HCEC 1CT (cell line): Measurements from ENCODE around the gene THUMPD3.

Experiments used
- DNase-seq: peaks from one replicate; pipeline ENCODE4 v3.0.0-alpha.2; 2017

THUMPD3 gene

DNA sequence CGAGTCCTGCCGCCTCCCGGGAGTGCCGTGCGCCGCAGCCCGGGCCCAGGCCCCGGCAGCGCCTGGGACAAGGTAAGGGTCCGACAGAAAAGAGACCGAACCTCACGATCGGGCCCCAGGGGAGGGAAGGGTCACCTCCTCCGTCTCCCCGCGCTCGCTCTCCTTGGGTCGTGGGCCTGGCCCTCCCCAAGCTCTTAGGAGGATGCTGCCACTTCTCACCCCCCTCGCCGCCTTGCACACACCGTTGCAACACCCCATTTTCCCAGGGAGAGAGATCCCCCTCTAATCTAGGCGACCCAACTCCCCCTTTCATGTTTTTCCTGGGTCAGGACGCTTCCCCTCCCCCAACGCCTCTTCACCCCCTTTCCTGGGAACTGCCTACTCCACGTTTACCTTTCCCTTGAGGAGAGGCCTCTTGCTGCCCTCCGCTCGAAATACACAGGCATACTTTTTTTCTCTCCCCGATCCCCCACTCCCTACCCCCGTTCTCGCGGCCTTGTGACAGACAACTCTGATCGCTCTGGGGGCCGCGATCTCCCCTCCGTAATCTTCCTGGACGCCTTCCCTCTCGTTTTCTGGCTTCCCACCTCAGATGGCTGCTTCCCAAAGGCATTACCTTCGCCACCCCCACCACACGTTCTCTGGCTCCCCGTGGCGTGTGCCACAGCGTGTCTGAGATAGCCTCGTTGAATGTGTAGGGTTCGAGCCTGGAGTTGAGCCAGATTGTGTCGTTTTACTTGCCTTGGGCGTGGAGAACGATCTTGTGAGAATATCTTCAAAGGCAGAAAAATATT lies 35.2 kb downstream of the THUMPD3 start:
- peak; percentile 33 for DNase-seq

DNA sequence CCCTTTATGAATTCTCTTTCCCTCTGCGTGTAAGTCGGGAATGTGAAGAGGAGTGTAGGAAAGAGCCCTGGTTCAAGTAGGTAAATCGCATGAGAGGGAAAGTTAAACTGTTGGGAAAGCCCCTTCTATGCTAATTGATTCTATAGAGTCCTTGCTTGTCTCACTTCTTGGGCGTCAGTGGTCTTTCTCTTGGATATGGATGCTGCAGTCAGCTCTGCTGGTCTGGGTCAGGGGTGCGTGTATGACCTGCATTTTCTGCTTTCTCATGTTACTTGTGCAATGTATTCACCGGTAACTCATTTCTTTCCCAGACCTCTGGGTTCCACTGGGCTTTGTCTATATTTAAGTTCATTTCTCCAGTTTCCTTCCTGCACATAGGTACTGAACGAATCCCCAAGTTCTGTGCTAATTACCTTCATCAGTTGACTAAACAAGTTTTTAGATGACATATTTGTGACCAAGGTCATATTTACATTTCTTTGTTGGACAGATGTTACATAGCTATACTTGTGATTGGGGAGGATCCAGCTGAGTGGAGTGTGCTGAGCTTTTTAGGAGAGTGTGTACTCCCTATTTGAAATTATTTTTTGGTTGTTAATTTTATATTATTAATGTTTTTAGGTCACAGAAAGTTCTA lies 36.0 kb downstream of the THUMPD3 start:
- DNase-seq = peak; percentile 41

DNA sequence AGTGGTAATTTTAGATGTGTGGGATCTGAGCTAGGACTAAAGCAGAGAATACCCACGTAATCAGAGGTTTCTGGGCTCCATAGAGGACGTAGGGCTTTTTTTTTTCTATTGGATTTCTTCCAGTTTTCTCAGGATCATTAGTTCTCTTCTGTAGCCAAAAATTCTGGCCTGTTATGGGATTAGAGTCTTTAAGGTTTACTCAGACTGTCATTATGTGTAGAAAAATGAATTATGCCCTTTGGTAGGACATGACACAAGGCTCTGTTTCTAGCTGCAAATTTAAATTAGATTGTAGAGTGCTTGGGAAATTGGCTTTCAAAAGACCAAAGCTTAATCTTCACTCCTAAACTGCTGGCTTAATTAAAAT lies 36.5 kb downstream of the THUMPD3 start:
- DNase-seq = no peak

DNA sequence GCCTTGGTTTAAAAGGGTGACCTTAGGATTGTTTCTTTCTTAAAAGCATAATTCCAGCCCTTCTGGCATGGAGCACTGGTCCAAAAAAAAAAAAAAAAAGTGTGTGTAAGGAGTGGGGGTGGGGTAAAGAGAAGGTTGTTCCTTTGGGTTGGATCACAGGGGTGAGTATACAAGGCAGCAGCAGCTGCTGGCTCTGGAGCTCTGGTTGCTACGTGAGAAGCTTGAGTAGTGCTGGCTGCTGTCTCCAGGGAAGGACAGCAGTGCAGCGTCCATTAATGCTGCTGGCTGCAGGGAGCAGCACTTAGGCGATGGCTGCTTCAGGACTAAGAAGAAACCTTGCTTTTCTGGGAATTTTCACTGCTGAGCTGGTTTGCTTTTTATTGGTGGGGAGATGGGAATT lies 36.9 kb downstream of the THUMPD3 start:
- peak; percentile 95 for DNase-seq

DNA sequence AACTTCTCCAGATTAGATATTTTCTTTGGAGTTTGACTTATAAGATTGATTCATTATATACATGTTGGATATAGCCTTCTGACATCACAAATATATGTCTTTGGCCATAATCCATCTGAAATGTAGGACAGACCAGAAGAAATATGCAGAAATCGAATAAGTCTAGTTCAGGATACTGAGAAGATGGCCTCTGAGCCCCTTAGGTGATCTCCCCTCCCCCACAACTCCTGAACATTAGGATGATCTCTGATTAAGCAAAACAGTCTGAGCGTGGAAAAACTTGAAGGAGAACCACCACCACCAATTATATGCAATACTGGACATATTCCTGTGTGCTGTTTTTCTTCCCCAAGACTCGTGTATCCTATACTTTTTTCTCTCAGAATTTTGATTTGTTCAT lies 37.8 kb downstream of the THUMPD3 start:
- DNase-seq = no peak

DNA sequence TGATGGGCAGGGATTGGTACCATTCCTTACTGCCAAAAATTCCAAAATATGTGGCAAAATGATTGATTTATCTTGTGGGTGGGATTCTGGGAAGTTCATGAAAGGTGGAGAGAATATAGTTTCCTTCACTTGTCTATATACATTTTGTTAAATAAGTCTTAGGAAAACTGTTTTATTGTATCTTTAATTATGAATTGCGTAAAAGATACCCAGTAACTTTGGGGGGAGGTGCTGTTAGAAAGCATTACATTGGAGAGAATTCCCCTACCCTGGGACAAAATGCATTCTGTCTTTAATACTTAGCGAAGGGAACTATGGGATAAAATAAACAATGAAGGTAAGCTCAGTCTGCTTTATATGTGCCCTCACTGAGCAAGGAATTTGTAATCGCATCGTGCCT lies 39.1 kb downstream of the THUMPD3 start:
- DNase-seq = no peak

DNA sequence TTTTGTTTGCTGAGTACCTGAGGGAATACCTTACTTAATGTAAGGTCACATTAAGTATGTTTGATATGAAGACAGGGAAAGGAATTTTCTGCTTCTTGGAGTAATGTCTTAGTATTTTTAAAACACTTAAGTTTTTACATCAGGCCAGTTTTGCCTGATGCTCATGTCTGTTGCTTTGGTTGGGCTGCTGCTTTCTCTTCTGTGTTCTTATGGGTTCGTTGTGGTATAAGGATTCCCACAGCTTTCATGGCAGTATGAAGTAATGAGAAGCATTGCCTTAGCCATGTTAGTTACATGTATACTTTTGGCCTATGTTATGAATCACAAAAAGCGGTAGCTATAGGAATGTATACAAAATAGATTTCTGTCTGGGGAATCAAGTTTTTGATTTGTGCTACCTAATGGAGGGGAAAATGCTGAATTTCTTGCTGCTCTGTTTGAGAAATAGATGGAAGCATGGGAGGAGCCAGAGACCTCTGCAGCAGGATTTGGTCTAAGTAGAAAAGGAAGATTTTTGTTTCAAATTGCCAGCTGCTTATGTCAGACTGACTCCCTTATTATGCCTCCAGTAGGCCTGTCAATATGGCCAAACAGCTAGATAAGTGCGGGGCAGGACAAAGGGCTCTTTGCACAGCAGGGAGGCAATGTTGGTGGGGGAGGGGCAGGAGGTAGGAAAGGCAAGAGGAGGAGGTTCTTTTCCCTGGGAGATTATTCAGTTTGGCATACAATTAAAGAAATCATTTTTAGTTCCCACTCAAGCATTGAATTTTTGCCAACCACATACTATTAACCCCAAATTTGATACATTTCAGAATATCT lies 39.8 kb downstream of the THUMPD3 start:
- no peak for DNase-seq

DNA sequence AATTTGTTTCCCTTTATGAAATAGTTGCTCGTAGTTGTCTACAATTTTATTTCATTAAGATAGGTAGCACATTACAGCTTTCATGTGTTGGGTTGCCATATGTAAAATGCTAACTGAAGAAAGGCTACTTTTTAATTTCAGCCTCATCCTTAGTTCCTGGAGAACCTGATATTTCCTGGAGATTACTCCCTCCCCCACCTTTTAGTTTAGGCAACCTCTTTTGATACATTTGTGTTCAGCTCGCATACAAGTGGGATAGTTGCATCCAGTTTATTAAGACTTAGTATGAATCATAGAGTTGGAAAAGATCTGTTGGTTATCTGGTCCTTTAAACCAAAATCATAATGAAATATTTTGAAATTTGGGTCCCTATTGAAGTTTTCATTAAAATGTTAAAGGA lies 40.6 kb downstream of the THUMPD3 start:
- DNase-seq = no peak

DNA sequence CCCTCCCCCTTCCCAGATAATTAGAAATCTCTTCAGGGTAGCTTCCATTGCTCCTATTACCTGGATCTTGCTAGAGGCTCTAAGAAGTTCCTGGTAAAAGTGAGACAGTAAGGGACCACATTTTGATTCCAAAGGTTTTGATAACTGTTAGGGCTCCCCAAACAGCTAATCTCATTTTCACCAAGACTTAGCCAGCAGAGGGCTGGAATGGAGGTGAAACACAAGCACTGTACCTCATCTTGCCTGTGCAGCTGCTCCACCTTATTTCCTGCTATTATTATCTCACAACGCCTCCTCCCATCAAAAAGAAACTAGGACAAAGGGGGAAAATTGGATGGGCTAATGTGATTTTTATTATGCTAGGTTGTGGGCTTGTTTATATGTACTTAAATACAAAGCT lies 41.8 kb downstream of the THUMPD3 start:
- DNase-seq = no peak

DNA sequence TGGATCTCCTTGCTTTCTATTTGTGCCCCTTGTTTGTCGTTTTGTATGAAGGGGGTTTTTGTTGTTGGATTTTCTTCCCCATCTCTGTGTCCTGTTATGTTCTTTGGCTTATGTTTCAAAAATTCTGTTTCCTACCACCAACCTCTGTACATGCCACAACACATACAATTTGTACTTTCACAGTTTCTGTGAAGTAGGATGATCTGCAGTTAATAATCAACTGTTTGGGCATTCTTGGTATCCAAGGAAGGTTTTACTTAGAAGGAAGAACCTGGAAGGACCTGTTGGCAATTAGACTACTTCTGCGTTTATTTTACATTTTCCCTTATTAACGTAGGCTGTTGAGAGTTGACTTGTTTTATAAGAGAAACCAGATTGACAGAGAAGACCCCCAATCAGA lies 42.9 kb downstream of the THUMPD3 start:
- no peak for DNase-seq

DNA sequence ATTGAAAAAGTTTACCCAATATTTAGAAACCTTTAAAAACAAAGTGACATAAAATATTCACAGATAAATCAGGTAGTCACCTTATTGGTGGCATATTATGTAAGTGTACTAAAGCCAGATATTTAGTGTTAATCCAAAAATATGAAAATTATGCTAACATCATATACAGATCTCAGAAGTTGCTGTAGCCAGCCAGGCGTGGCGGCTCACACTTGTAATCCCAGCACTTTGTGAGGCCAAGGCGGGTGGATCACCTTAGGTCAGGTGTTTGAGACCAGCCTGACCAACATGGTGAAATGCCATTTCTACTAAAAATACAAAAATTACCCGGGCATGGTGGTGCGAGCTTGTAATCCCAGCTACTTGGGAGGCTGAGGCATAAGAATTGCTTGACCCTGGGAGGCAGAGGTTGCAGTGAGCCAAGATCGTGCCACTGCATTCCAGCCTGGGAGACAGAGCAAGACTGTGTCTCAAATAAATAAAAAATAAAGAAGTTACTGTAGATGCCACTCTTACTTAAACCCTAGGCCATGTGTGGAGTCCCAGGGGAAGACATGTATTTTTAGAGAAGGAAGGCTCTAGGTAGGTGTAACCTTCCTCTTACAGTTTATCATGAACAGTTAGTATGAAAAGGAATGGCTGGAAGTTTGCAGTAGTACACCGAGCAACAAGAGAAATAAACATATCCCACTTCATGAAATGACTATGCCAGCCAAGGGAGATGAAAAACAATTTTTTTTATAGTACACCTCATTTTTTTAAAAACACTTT lies 44.2 kb downstream of the THUMPD3 start:
- DNase-seq = no peak

DNA sequence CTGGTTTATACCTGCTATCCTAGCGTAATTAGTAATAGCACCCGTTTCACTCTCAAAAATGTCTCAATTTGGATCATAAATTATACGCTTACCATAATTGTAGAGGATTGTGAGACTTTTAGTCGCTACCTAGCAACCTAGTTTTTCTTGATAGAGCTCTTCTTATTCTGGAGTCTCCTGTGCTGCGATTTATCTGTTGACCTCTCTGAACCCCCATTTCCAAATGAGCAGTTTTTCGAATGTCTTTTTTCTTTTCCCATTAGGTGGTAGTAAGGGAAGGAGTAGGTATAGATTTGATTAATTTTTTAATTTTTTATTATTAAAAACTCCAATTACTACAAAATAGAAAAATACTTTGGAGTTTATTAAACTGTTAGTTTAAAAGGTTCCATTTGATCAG lies 45.2 kb downstream of the THUMPD3 start:
- DNase-seq = no peak

DNA sequence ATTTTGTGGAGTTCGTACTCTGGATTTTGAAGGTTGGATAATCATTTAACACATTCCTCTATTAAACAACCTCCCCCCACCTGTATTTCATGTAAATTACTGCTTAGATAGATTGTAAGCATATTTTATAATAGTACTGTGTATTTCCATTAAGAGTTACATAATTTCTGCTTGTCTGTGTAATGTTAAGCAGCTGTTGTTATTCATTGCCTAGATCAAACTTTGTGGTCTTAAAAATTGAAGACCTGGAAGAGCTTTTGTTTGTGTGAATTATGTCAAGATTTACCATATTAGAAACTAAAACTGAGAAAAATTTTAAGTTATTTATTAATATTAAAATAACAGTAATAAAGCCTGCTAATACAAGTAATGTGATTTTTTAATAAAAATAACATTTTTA lies 45.7 kb downstream of the THUMPD3 start:
- DNase-seq = no peak

DNA sequence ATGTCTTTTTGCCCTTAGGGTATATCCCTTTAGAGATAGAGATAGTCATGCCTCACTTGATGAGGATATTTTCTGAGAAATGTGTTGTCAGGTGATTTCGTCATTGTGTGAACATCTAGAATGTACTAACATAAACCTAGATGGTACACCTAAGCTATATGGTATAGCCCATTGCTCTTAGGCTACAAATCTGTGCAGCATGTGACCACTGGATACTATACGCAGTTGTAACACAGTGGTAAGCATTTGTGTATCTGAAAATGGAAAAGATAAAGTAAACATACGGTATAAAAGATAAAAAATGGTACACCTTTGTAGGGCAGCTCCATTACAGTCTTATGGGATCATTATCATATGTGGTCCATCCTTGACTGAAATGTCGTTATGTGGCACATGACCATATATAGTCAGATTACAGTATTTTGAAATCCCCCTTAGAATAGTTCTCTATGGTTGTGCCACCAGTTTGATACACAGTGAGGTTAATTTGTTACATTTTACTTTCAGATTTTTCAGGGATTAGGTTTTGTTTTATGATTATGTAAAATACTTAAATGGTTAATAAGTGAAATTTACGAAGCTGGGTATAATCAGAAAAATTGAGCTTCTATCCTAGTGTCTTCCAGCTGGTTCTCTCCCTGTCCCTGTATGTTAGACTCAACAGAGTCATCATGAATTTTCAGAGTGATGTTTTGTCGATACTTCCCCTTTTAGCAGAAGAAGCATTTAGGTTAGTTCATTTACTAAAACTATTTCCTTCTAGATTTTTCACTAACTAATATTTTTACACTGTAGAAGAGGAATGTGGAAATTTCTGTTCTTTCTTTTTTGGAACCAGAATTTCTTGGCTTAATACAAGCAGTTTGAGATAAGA lies 47.4 kb downstream of the THUMPD3 start:
- DNase-seq = no peak

DNA sequence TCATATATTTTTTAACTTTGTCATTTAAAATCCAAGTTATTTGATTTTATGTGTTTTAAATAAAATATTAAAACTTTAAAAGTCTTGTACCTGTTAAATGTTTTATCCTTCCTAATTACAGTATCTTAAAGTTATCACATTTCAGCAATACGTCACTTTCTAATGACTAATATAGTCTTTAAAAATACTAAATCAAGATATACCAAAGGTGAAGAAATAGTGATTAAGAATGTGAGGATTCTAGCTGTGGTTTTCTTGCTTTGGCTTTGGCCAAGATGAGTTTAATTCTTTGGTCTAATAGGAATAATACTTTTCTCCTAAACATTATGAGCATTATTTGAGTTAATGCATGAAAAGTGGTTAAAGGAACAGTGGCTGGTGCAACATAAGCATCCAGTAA lies 48.4 kb downstream of the THUMPD3 start:
- DNase-seq = no peak

DNA sequence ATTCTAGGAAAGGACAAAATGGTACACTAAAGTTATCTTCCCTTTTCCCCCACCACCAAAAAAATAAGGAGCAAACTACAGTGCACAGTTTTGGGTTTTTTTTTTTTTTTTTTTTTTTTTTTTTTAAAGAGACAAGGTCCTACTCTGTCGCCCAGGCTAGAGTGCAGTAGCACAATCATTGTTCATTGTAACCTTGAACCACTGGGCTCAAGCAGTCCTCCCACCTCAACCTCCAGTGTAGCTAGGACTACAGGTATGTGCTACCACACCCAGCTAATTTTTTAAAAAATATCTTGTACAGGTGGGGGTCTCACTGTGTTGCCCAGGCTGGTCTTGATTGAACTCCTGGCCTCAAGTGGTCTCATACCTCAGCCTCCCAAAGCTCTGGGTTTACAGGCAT lies 49.4 kb downstream of the THUMPD3 start:
- no peak for DNase-seq

DNA sequence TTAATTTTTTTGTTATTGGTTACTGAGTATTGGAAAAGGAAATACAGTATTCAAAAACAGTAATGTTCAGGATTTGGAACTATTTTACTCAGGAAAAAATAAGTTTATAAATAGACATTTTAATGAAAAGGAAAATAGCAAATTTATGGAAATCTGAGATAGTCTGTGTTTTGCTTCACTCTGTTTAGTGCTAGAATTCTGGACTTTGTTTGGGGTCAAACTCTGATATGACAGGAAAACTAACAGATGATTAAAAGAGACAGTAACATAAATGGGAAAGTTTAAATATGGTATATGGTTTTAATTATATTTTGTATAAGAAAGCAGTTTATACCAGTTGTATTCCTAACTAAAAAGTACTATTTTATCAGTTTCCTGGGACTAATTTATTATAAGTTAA lies 52.0 kb downstream of the THUMPD3 start:
- DNase-seq = no peak

DNA sequence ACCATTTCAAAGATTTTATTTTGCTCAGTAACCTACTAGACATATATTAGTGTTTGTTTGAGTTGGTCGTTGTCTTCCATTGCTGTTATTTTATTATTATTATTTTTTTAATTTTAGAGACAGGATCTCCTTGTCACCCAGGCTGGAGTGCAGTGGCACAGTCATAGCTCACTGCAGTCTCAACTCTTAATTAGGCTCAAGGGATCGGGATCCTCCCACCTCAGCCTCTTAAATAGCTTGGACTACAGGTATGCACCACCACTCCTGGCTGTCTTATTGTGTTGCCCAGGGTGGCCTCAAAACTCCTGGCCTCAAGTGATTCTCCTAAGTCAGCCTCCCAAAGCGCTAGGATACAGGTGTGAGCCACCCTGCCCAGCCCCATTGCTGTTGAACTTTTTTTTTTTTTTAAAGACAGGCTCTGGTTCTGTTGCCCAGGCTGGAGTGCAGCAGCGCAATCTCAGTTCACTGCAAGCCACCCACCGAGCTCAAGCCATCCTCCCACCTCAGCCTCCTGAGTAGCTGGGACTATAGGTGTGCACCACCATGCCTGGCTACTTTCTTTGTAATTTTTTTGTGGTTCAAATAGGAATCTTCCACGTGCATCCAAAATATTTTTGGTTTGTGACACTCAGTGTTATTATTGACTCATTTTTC lies 52.8 kb downstream of the THUMPD3 start:
- no peak for DNase-seq

DNA sequence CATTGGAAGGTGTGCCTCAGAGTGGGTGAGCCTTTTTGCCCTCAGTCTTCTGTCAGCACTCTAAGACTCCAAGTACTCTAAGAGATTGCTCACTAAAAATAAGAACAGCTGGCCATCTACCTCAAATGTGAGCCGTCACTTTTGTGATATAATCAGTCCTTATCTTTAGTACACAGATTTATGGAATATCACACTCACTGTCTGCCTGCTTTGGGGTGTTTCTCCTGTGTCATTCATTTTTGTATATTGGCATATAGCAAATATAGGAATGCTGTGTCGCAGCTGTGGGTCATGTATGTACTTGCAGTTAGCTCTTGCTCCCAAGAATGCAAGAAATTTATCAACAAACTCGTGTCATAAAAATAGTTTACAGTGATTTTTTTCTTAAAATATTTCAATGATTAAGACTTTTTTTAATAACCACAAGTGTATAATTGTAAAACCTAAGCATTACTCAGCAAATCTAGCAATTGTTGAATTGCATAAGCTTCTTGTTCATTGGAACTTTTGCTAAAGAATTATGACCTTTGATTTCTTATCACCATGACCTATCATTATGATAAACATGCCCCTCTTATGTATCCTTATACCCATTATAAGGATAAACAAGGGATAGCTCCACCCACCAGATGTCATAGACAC lies 53.4 kb downstream of the THUMPD3 start:
- peak; percentile 42 for DNase-seq

DNA sequence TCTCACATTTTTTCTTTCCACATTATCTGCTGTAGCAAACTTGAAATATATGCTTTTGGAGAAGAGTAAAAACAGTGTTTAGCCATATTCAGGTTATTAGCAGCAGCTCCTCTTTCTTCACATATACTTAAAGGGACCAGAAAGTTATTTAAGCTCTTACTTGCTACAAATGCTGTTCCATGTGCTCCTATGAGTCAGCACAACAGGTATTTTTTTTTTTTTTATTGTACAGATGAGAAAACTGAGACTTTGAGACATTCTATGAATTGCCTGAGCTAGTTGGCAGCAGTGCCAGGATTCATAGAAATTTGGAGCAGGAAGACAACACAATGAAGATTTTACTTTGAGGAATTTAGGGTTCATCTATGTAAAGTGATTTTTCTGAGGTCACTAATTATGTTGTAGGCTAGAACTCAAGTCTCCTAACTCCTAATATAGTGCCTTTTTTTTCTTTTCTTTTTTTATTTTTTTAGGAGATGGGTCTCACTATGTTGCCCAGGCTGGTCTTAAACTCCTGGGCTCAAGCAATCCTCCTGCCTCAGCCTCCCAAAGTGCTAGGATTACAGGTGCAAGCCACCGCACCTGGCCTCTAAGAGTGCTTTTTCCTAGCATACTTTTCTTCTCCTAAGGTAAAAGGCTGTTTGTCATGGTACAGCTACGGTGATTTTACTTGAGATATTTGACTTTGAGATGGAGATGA lies 58.1 kb downstream of the THUMPD3 start:
- peak; percentile 30 for DNase-seq
